Endothelial cell (in vitro differentiated cells): ENCODE measurements around the gene CMIP. TPM values are rescaled to one million over a fixed set of nuclear protein-coding genes. Genes with fewer than 3 reads are reported as not detected.

Experiments used
- DNase-seq: peaks from one replicate; pipeline ENCODE4 v3.0.0; 2021; ENCODE audit warnings: low spot score
- H3K27ac Mint-ChIP-seq: one replicate; pipeline ENCODE4 v1.8.0; 2021; ENCODE audit warnings: mixed read lengths, inconsistent platforms; ENCODE audit not compliant: unreplicated experiment
- H3K27me3 Mint-ChIP-seq: one replicate; pipeline ENCODE4 v1.8.0; 2021; ENCODE audit warnings: mild to moderate bottlenecking, moderate library complexity, mixed read lengths, inconsistent platforms; ENCODE audit not compliant: unreplicated experiment
- H3K36me3 Mint-ChIP-seq: one replicate; pipeline ENCODE4 v1.8.0; 2021; ENCODE audit warnings: mild to moderate bottlenecking, low read depth, mixed read lengths, inconsistent platforms; ENCODE audit not compliant: unreplicated experiment
- H3K4me1 Mint-ChIP-seq: one replicate; pipeline ENCODE4 v1.8.0; 2021; ENCODE audit warnings: mild to moderate bottlenecking, mixed read lengths, inconsistent platforms; ENCODE audit not compliant: unreplicated experiment
- H3K4me3 Mint-ChIP-seq: one replicate; pipeline ENCODE4 v1.8.0; 2021; ENCODE audit warnings: mild to moderate bottlenecking, mixed read lengths, inconsistent platforms; ENCODE audit not compliant: unreplicated experiment
- H3K9me3 Mint-ChIP-seq: one replicate; pipeline ENCODE4 v1.8.0; 2021; ENCODE audit warnings: mixed read lengths, inconsistent platforms; ENCODE audit not compliant: unreplicated experiment
- total RNA-seq: library from RNA; stranded (reverse); fragmentation: NEBNext Ultra II Directional; extraction: Animal tissue kit (Norgen Biotek cat#: 25700); gene quantifications from one replicate; pipeline ENCODE4 v1.2.1, GENCODE V29; 2021; ENCODE audit not compliant: unreplicated experiment
- TF ChIP-seq, protein P1 (sequence below): fragments of 200-600 bp; sonication (generic); IDR thresholded peaks from one replicate; pipeline ENCODE4 v1.5.0; 2021; ENCODE audit warnings: antibody characterized with exemption; ENCODE audit not compliant: unreplicated experiment

The CMIP gene
- total RNA-seq, 1 donor from 2014 or later: 98.9 TPM

DNA sequence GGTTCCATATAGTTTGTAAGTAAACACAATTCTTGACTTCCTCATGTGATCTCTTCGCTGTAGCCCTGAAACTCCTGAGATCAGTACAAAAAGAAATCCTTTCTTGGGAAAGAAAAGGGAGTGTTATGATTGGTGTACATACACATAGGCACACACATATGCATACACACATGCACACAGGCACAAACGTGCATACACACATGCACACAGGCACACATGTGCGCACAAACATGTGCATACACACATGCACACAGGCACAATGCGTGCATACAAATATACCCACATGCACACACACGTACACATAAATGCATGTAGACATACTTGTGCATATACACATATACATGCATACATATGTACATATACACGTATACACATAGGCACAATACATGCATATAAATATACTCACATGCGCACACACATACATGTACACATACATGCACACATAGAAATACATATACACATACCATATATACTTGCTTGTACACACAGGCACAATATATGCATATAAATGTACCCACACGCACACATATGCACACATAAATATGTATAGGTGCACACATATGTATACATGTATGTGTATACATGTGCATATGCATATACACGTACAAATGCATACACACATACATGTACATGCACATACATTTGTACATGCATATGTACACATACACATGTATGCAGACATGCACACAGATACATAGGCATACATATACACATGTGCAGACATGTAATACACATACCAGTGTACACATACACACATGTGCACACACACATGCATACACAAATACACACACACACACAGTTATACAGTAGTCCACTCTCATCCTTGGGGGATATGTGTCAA lies 26.4 kb downstream of the CMIP start:
- H3K9me3 Mint-ChIP-seq: no peaks in the 10 kb centered on the region
- H3K27me3 Mint-ChIP-seq: peaks cover 8% of the 10 kb centered on the region
- peaks cover 18% of the 10 kb centered on the region for H3K36me3 Mint-ChIP-seq
- H3K4me1 Mint-ChIP-seq: peaks cover 42% of the 10 kb centered on the region
- no peak overlapping the region for H3K4me3 Mint-ChIP-seq
- no peak for DNase-seq
- no peak overlapping the region for H3K27ac Mint-ChIP-seq
- TF ChIP-seq, protein P1, sequence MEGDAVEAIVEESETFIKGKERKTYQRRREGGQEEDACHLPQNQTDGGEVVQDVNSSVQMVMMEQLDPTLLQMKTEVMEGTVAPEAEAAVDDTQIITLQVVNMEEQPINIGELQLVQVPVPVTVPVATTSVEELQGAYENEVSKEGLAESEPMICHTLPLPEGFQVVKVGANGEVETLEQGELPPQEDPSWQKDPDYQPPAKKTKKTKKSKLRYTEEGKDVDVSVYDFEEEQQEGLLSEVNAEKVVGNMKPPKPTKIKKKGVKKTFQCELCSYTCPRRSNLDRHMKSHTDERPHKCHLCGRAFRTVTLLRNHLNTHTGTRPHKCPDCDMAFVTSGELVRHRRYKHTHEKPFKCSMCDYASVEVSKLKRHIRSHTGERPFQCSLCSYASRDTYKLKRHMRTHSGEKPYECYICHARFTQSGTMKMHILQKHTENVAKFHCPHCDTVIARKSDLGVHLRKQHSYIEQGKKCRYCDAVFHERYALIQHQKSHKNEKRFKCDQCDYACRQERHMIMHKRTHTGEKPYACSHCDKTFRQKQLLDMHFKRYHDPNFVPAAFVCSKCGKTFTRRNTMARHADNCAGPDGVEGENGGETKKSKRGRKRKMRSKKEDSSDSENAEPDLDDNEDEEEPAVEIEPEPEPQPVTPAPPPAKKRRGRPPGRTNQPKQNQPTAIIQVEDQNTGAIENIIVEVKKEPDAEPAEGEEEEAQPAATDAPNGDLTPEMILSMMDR: no peak

DNA sequence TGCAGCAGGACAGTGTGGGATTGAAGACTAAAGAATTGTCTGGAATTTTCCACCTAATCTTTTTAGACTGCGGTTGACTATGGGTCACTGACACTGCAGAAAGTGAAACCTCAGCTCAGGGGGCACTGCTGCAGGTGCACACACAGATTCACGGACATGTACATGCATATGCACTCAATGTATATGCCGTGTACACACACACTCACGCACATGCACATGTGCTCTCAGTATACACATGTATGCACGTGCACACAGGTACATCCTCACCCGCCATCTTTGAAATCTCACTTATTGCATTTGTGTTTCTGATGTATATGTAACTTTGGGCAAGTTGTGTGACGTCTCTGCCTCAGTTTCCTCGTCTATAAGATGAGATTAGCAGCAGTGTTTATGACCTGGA lies 27.3 kb downstream of the CMIP start:
- no peak overlapping the region for H3K27ac Mint-ChIP-seq
- DNase-seq: no peak
- peaks cover 44% of the 10 kb centered on the region for H3K4me1 Mint-ChIP-seq
- H3K9me3 Mint-ChIP-seq: no peaks in the 10 kb centered on the region
- no peak overlapping the region for H3K4me3 Mint-ChIP-seq
- TF ChIP-seq, protein P1: no peak
- H3K27me3 Mint-ChIP-seq: peaks cover 8% of the 10 kb centered on the region
- peaks cover 27% of the 10 kb centered on the region for H3K36me3 Mint-ChIP-seq

DNA sequence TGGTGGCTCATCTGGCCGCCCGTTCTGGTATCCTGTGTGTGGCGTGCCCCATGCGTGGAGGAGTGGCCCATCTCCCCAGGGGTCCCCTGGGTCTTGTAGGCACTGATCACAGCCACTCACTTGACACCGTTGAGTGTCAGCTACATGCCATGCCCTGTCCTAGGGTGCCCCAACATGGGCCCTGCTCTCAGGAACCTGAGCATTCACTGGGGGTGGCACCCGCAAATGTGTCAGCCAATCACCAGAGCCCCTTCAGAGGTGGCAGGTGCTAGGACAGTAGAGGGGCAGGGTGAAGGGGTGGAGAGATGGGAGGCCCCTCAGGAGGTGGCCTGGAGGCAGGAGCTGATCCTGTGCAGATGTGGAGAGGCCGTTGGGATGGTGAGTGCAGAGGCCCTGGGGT lies 27.8 kb downstream of the CMIP start:
- no peak for DNase-seq
- Mint-ChIP-seq H3K36me3 (peaks cover 30% of the 10 kb centered on the region), H3K27me3 (peaks cover 9% of the 10 kb centered on the region), H3K9me3 (no peaks in the 10 kb centered on the region), H3K4me1 (peaks cover 45% of the 10 kb centered on the region), H3K27ac (no peak overlapping the region), H3K4me3 (no peak overlapping the region)
- TF ChIP-seq, protein P1: no peak

DNA sequence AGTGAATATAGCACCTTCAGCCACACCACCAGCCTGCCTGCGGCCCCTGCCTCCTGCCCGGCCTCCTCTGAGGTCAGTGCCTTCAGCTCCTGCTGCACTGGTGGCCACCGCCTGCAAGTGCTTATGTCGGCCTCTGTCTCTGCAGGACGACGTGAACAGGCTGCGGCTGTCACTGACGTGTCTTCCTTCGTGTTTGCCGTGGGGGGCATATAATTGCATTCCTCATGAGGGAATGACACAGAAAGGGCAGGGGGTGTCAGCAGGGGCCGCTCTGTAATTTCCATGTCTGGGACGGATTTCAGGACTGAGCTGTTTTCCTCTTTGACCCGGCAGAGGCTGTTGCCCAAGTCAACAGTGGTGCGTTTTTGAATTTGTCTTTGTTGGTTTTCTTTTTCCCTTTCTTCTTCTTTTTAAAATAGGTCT lies 28.5 kb downstream of the CMIP start:
- Mint-ChIP-seq H3K4me1 (peaks cover 52% of the 10 kb centered on the region), H3K9me3 (no peaks in the 10 kb centered on the region), H3K27me3 (peaks cover 9% of the 10 kb centered on the region), H3K36me3 (peaks cover 32% of the 10 kb centered on the region), H3K4me3 (no peak overlapping the region), H3K27ac (no peak overlapping the region)
- TF ChIP-seq, protein P1: no peak
- no peak for DNase-seq

DNA sequence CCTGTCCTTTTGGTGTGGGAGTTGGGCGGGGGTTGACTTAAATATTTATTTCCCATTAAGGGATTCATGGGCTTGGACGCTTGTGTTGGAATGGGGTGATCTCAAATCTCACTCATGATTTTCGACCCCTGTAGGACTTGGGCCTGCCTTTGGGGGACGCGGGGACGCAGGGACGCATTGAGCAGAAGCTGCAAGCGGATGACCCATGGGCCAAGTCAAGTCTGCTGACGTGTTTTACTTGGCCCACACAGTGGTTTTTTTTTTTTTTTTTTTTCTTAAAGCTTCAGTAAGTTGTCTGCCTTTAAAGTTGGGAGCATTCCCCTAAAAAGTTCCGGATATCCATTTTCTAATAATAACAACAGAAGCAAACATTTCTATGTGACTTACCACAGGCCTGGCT lies 28.9 kb downstream of the CMIP start:
- H3K4me3 Mint-ChIP-seq: no peak overlapping the region
- peaks cover 9% of the 10 kb centered on the region for H3K27me3 Mint-ChIP-seq
- H3K9me3 Mint-ChIP-seq: no peaks in the 10 kb centered on the region
- DNase-seq: no peak
- peaks cover 32% of the 10 kb centered on the region for H3K36me3 Mint-ChIP-seq
- peaks cover 56% of the 10 kb centered on the region for H3K4me1 Mint-ChIP-seq
- H3K27ac Mint-ChIP-seq: no peak overlapping the region
- TF ChIP-seq, protein P1: no peak
